GM12872 (cell line): ENCODE results near the gene TRAM2.

Experiments used
- CTCF ChIP-seq: IDR thresholded peaks from 3 replicates; pipeline ENCODE4 v1.5.1; 2011; ENCODE audit warnings: low read depth, mild to moderate bottlenecking, low read length, moderate library complexity; ENCODE audit not compliant: insufficient read depth

The TRAM2 gene

DNA sequence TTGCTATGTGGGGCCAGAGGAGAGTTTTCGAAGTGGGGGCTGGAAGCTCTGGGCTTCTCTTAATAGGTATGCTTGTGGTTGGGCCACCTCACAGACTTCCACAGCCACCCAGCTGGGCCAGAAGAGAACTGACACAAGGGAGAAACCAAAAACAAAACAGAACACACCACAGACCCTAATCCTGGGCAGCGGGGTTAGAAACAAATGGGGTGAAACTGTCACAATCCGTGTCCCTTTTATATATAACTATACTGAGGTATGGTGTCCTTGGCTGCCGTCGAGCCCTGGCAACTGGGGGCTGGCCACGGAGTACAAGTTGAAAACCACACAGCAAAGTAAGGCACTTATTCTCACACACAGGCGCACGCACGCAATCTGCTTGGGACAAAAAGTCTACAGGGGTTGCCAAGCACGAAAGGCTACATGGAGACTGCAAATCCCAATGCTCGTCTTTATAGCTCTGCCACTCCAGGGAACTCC is 78.3 kb downstream of the TRAM2 start:
- TF ChIP-seq CTCF: no peak

DNA sequence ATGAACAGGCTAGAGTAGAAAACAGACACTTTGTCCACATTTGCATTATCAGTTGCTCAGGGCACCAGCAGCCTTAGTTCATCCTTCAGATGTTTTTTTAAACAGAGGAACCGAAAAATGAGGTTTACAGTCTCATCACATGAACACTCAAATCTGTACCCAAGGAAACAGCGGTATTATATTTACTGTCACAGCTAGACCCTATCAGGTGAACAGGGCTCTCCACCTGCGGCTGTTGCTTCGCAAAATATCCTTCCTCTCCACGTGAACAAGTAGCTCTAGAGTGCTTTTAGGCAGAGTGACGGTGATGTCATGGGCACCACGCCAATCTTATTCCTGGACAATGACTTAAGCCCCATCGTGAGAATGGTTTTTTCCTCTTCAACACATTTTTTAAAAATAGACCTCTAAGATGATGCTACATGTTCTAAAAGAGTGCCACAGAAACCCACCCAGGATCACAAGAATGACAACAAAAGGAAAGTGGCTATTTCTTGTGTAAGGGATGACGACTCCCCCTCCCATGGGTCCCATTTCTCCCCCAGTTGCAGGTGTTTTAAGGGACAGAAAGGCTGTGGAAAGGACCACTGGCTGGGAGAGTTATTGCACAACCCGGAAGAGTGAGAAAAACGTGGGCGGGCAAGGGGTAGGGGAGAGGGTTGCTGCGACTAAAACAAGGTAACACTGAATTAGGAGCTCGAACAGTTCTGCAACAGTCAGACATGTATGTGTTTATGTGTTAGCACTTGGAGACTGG is 79.0 kb downstream of the TRAM2 start:
- no peak for TF ChIP-seq CTCF

- no peak for TF ChIP-seq CTCF
These were observed 80.2 kb downstream of the TRAM2 start for GRCh38 chr6:52496631-52497030.

- no peak for TF ChIP-seq CTCF
These were observed 80.9 kb downstream of the TRAM2 start for GRCh38 chr6:52495922-52496321.

DNA sequence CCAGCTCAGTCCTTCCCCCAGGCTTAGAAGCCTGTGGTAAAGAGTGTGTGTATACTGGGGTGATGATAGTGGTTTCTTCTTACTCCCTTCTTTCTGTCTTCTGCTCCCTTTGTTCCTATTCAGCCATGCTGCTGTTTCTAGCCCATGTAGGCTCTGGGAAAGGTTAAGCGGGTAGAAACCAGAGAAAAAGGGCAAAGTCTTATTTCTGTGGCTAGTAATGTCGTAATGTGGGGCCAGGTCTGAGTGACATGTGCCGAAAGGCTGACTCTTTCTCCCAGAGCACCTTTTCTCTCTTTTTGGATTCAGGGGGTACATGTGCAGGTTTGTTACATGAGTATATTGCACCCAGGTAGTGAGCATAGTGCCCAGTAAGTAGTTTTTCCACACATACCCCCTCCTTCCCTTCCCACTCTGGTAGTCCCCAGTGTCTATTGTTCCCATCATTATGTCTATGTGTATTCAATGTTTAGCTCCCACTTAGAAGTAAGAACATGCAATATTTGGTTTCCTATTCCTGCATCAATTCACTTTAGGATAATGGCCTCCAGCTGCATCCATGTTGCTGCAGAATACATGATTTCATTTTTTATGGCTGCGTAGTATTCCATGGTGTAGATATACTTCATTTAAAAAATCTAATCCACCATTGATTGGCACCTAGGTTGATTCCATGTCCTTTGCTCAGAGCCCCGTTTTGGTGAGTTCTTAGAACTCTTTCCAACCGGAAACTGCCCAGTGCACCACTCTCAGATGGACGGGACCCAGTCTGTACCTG is 82.4 kb downstream of the TRAM2 start:
- no peak for TF ChIP-seq CTCF

DNA sequence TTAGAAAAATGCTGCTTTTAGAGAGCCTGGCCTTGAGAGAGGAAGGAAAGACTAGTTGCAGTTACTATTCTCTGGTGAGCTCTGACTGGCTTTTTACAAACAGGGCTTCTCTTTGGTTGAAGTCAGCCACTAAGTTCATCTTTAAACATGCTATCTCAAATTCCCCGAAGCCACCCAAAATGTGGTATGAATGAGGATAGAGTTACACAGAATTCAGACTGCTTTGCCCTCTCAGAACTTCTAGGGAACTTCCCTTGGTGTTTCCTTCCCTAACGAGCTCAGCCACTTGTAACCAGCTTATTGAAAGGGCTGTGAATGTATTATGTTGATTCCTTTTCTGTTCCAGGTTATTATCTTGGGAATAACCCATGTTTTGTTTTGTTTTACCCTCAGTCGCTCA is 83.2 kb downstream of the TRAM2 start:
- no peak for TF ChIP-seq CTCF

- TF ChIP-seq CTCF: no peak
These were observed 85.4 kb downstream of the TRAM2 start for GRCh38 chr6:52491203-52492069.
